ENCODE measurements around the gene MPV17.

- TF ChIP-seq CTCF (conservative IDR thresholded peaks at IDR 0.05 in 1 of 2, IDR thresholded peaks at IDR 0.05 in 1 of 2; ENCODE audit: low read depth in 1 of 2, low read length in 2 of 2) (no peak), EZH2 (IDR thresholded peaks at IDR 0.05; ENCODE audit: low read length, missing control alignments) (peak; percentile 79)
These were observed 15.1 kb downstream of the MPV17 start for GRCh38 chr2:27307545-27308358.

All from fibroblast of lung (primary cell).